ENCODE data around the gene TMTC1. TPM values are rescaled to one million over a fixed set of nuclear protein-coding genes. Genes with fewer than 3 reads are reported as not detected.

The TMTC1 gene
- total RNA-seq, 1 experiment from 2014 or later, result 4.8 TPM

DNA sequence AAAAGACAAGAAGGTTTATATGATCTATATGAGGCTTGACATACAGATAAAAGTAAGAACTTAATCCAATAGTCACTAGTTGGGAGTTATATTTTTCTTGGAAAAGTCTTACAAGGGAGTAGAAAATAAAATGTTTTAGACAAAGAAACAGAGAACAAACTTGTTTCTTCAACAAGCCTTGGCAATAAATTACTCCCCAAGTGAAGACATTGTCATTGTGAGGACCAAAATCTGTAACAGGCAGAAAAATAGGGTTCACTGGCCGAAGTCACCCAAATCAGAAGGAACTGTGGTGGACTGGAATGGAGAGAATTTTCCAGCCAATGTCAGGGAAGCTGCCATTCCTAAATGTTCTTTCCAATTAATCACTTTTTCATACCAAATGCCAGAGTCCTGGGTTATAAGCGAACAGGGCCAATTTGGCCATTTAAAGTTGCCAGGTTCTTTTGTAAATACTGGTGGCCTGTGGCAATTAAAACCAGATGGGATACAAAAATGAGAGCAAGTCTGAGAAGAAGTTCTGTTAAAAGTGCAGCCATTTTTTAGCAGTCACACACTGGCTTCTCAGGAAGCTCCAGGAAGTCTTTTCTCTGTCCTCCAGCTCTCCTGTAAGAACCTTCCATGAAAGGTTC lies 168.9 kb downstream of the TMTC1 start:
- BruUV-seq (replicated peaks), result no TSS peak
- H3K4me2 ChIP-seq, result no peak overlapping the region
- H3K9me3 ChIP-seq (ENCODE audit: insufficient read depth, low read depth), result no peaks in the 10 kb centered on the region
- DNase-seq, result no peak
- ChIA-PET POLR2A (ENCODE audit: unreplicated experiment) (no interaction called here), CTCF (no interaction called here)
- no peaks in the 10 kb centered on the region for H3K4me1 ChIP-seq (replicated peaks; ENCODE audit: insufficient read depth)
- no peak for TF ChIP-seq EZH2 (IDR thresholded peaks at IDR 0.05; ENCODE audit: low read depth)
- TF ChIP-seq, protein P1, sequence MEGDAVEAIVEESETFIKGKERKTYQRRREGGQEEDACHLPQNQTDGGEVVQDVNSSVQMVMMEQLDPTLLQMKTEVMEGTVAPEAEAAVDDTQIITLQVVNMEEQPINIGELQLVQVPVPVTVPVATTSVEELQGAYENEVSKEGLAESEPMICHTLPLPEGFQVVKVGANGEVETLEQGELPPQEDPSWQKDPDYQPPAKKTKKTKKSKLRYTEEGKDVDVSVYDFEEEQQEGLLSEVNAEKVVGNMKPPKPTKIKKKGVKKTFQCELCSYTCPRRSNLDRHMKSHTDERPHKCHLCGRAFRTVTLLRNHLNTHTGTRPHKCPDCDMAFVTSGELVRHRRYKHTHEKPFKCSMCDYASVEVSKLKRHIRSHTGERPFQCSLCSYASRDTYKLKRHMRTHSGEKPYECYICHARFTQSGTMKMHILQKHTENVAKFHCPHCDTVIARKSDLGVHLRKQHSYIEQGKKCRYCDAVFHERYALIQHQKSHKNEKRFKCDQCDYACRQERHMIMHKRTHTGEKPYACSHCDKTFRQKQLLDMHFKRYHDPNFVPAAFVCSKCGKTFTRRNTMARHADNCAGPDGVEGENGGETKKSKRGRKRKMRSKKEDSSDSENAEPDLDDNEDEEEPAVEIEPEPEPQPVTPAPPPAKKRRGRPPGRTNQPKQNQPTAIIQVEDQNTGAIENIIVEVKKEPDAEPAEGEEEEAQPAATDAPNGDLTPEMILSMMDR (conservative IDR thresholded peaks at IDR 0.05), result no peak
- H3K79me2 ChIP-seq (ENCODE audit: low read depth), result no peaks in the 10 kb centered on the region
- H4K20me1 ChIP-seq (ENCODE audit: insufficient read depth), result no peaks in the 10 kb centered on the region
- H3F3A ChIP-seq (ENCODE audit: insufficient read depth, low read depth), result no peaks in the 10 kb centered on the region
- no peaks in the 10 kb centered on the region for H3K9me2 ChIP-seq (ENCODE audit: insufficient read depth)
- intact Hi-C loops (cut with micrococcal nuclease; ENCODE audit: unreplicated experiment), result no loop called here
- H3K27me3 ChIP-seq (ENCODE audit: insufficient read depth, low read depth), result no peaks in the 10 kb centered on the region
- H3K4me3 ChIP-seq, result no peak overlapping the region
- H3K27ac ChIP-seq, result no peak overlapping the region
- H3K36me3 ChIP-seq (ENCODE audit: low read depth), result no peaks in the 10 kb centered on the region
- H2AFZ ChIP-seq, result no peak overlapping the region

DNA sequence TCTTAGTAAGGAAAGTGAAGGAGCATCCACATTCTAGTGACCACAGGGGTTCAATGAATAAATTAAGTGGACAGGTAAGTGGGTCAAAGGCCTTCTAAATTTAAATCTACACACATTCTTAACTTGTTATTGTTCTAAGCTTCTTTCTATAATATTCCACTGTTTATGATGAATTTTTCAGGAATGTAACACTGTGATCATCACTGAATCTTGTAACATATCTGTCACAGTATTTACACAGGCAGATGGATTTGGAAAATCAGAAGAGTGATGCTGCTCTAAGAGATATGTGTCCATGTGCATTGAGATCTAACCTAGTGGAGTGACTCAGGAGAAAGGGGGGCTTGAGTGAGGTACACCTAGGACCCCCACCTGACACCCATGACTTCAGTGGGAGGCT lies 170.8 kb downstream of the TMTC1 start:
- no TSS peak for BruUV-seq (replicated peaks)
- no peaks in the 10 kb centered on the region for H4K20me1 ChIP-seq (ENCODE audit: insufficient read depth)
- H2AFZ ChIP-seq, result no peak overlapping the region
- no peak overlapping the region for H3K4me2 ChIP-seq
- H3F3A ChIP-seq (ENCODE audit: insufficient read depth, low read depth), result no peaks in the 10 kb centered on the region
- no peaks in the 10 kb centered on the region for H3K36me3 ChIP-seq (ENCODE audit: low read depth)
- no peaks in the 10 kb centered on the region for H3K27me3 ChIP-seq (ENCODE audit: insufficient read depth, low read depth)
- intact Hi-C loops (cut with micrococcal nuclease; ENCODE audit: unreplicated experiment), result no loop called here
- no peaks in the 10 kb centered on the region for H3K4me1 ChIP-seq (replicated peaks; ENCODE audit: insufficient read depth)
- CTCF ChIA-PET, result no interaction called here
- TF ChIP-seq, protein P1 (conservative IDR thresholded peaks at IDR 0.05), result no peak
- TF ChIP-seq EZH2 (IDR thresholded peaks at IDR 0.05; ENCODE audit: low read depth), result no peak
- H3K4me3 ChIP-seq, result no peak overlapping the region
- no peaks in the 10 kb centered on the region for H3K9me2 ChIP-seq (ENCODE audit: insufficient read depth)
- no peaks in the 10 kb centered on the region for H3K79me2 ChIP-seq (ENCODE audit: low read depth)
- no peak overlapping the region for H3K27ac ChIP-seq
- POLR2A ChIA-PET (ENCODE audit: unreplicated experiment), result no interaction called here
- no peak for DNase-seq
- H3K9me3 ChIP-seq (ENCODE audit: insufficient read depth, low read depth), result no peaks in the 10 kb centered on the region

DNA sequence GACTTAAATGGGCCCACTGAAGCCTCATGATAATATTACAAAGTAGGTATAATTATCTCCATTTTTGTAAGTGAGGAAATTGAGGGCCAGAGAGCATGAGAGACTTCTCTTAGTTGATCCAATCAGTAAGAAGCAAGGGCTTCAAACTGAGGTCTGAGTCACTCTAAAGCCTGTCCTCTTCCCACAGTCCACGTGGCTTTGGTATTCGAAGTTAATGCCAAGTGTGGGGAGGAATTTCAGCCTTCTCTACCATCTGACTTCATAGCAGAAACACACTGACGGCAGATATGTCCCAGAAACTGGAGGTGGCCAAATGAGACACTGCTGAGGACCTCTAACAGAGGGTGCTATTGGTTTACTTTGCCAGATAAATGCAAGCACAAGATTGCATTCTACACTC lies 171.8 kb downstream of the TMTC1 start:
- no peaks in the 10 kb centered on the region for H3K36me3 ChIP-seq (ENCODE audit: low read depth)
- CTCF ChIA-PET, result no interaction called here
- H3K79me2 ChIP-seq (ENCODE audit: low read depth), result no peaks in the 10 kb centered on the region
- no peak overlapping the region for H3K27ac ChIP-seq
- intact Hi-C loops (cut with micrococcal nuclease; ENCODE audit: unreplicated experiment), result no loop called here
- no peaks in the 10 kb centered on the region for H3K27me3 ChIP-seq (ENCODE audit: insufficient read depth, low read depth)
- H3K4me3 ChIP-seq, result no peak overlapping the region
- H4K20me1 ChIP-seq (ENCODE audit: insufficient read depth), result no peaks in the 10 kb centered on the region
- no peaks in the 10 kb centered on the region for H3K4me1 ChIP-seq (replicated peaks; ENCODE audit: insufficient read depth)
- POLR2A ChIA-PET (ENCODE audit: unreplicated experiment), result no interaction called here
- H3F3A ChIP-seq (ENCODE audit: insufficient read depth, low read depth), result no peaks in the 10 kb centered on the region
- no peak for DNase-seq
- no peak overlapping the region for H2AFZ ChIP-seq
- H3K9me3 ChIP-seq (ENCODE audit: insufficient read depth, low read depth), result no peaks in the 10 kb centered on the region
- no peaks in the 10 kb centered on the region for H3K9me2 ChIP-seq (ENCODE audit: insufficient read depth)
- no peak for TF ChIP-seq EZH2 (IDR thresholded peaks at IDR 0.05; ENCODE audit: low read depth)
- TF ChIP-seq, protein P1 (conservative IDR thresholded peaks at IDR 0.05), result no peak
- no TSS peak for BruUV-seq (replicated peaks)
- no peak overlapping the region for H3K4me2 ChIP-seq
